Endothelial cell of umbilical vein (primary cell): ENCODE data around the gene VANGL2. TPM values are rescaled to one million over a fixed set of nuclear protein-coding genes. Genes with fewer than 3 reads are reported as not detected.

ENCODE experiments used
- BruUV-seq: library from RNA; stranded (reverse); fragments of 400-500 nt; replicated peaks from 2 replicates; lab custom pipeline; 2021; lab: Mats Ljungman, UMichigan
- CTCF ChIA-PET: fragments of 300-600, 350-600 bp; sonication (Branson Sonifier 250); formaldehyde crosslinking; loops from one replicate; lab custom pipeline; 2021; ENCODE audit warnings: antibody characterized with exemption, inconsistent platforms; lab: Charles Lee
- POLR2A ChIA-PET: fragments of 300-600, 350-600 bp; sonication (Branson Sonifier 250); formaldehyde crosslinking; loops from one replicate; lab custom pipeline; 2021; ENCODE audit warnings: antibody characterized with exemption, inconsistent platforms; lab: Charles Lee
- DNase-seq: peaks from one replicate; pipeline ENCODE4 v3.0.0-alpha.2; 2011; ENCODE audit warnings: low read depth, low spot score
- FAIRE-seq: peaks from 2 replicates; lab custom pipeline; 2011; peaks lifted over from hg19 to GRCh38; lab: Jason Lieb, UNC
- H2AFZ ChIP-seq: 2 replicates; pipeline ENCODE4 v1.6.0; 2012; ENCODE audit warnings: low read depth, low read length, control low read depth, inconsistent platforms
- H3K27ac ChIP-seq: 2 replicates; pipeline ENCODE4 v1.5.1; 2011; ENCODE audit warnings: low read depth, mild to moderate bottlenecking, control low read depth, low read length, moderate library complexity; ENCODE audit not compliant: insufficient read depth
- H3K27me3 ChIP-seq, 2 experiments: 2 replicates each; pipeline versions ENCODE4 v1.6.0 to v1.6.1; 2011; ENCODE audit warnings: low read length in 2 of 2, mixed read lengths in 1 of 2; ENCODE audit not compliant: control insufficient read depth in 2 of 2, insufficient read depth in 2 of 2
- H3K36me3 ChIP-seq, 2 experiments: 2 replicates in 1 of 2; 3 replicates in 1 of 2; pipeline ENCODE4 v1.5.1; 2011; ENCODE audit warnings: low read length in 2 of 2, mild to moderate bottlenecking in 1 of 2, moderate library complexity in 1 of 2; ENCODE audit not compliant: control insufficient read depth in 2 of 2, insufficient read depth in 2 of 2; ENCODE audit errors: extremely low read depth in 1 of 2
- H3K4me1 ChIP-seq: 3 replicates; pipeline ENCODE4 v1.5.1; 2011; ENCODE audit warnings: mild to moderate bottlenecking, low read length; ENCODE audit not compliant: control insufficient read depth, insufficient read depth; ENCODE audit errors: extremely low read depth
- H3K4me2 ChIP-seq: 2 replicates; pipeline ENCODE4 v1.6.1; 2011; ENCODE audit warnings: low read length, control low read depth, mixed read lengths; ENCODE audit not compliant: insufficient read depth
- H3K4me3 ChIP-seq, 3 experiments: fragments of 200-600 bp in 1 of 3; sonication (generic), shearing (Covaris generic) in 1 of 3; replicated peaks in 1 of 3; 2 replicates each; pipeline ENCODE4 v1.5.1; 2011 to 2016; ENCODE audit warnings: control low read depth in 3 of 3, low read length in 3 of 3, mild to moderate bottlenecking in 2 of 3, inconsistent platforms in 1 of 3, low read depth in 1 of 3, moderate library complexity in 1 of 3; ENCODE audit not compliant: insufficient read depth in 1 of 3
- H3K79me2 ChIP-seq: 2 replicates; pipeline ENCODE4 v1.6.0; 2012; ENCODE audit warnings: low read length, inconsistent platforms; ENCODE audit not compliant: control insufficient read depth, insufficient read depth
- H3K9ac ChIP-seq: replicated peaks from 2 replicates; pipeline ENCODE3; 2011; ENCODE audit warnings: low read length, control low read depth; ENCODE audit not compliant: insufficient read depth; ENCODE audit errors: extremely low read depth
- H3K9me1 ChIP-seq: replicated peaks from 3 replicates; pipeline ENCODE4 v1.6.0; 2011; ENCODE audit warnings: mild to moderate bottlenecking, low read length; ENCODE audit not compliant: control insufficient read depth, insufficient read depth; ENCODE audit errors: extremely low read depth
- H3K9me3 ChIP-seq: replicated peaks from 2 replicates; pipeline ENCODE4 v1.5.1; 2012; ENCODE audit warnings: low read length, inconsistent platforms; ENCODE audit not compliant: control insufficient read depth, insufficient read depth
- H4K20me1 ChIP-seq: replicated peaks from 2 replicates; pipeline ENCODE3; 2011; ENCODE audit warnings: mild to moderate bottlenecking, low read length; ENCODE audit not compliant: control insufficient read depth, insufficient read depth; ENCODE audit errors: extremely low read depth
- EZH2 ChIP-seq: IDR thresholded peaks from 2 replicates; pipeline ENCODE4 v1.6.1; 2012; ENCODE audit warnings: borderline replicate concordance, low read depth, mild to moderate bottlenecking, moderate library complexity, low read length, inconsistent platforms; ENCODE audit not compliant: severe bottlenecking
- FOS ChIP-seq: IDR thresholded peaks from 2 replicates; pipeline ENCODE4 v1.6.1; 2011; ENCODE audit warnings: mild to moderate bottlenecking, low read length, moderate library complexity, borderline replicate concordance; ENCODE audit not compliant: insufficient read depth
- GATA2 ChIP-seq: IDR thresholded peaks from 2 replicates; pipeline ENCODE4 v1.7.0; 2011; ENCODE audit warnings: low read depth, mild to moderate bottlenecking, moderate library complexity, mixed read lengths, low read length; ENCODE audit not compliant: insufficient read length, insufficient read depth
- JUN ChIP-seq: IDR thresholded peaks from 2 replicates; pipeline ENCODE4 v1.6.1; 2011; ENCODE audit warnings: borderline replicate concordance, low read depth; ENCODE audit not compliant: insufficient read length, insufficient read depth
- MYC ChIP-seq: IDR thresholded peaks from one replicate; pipeline ENCODE4 v1.6.1; 2011; ENCODE audit warnings: mild to moderate bottlenecking, low read depth, low read length
- POLR2A ChIP-seq: IDR thresholded peaks from 2 replicates; pipeline ENCODE4 v1.6.1; 2012; ENCODE audit warnings: low read depth, mild to moderate bottlenecking, control low read depth, low read length
- POLR2AphosphoS5 ChIP-seq: IDR thresholded peaks from 2 replicates; pipeline ENCODE4 v1.6.1; 2012; ENCODE audit warnings: low read depth, mild to moderate bottlenecking, control low read depth, low read length, moderate library complexity; ENCODE audit not compliant: insufficient read depth
- dilution Hi-C: fragments of 300-500 bp; cut with MboI; formaldehyde crosslinking; loops from one replicate; pipeline ENCODE4 v1.15.0; 2019; ENCODE audit warnings: low sequenced_read_pairs; ENCODE audit not compliant: extremely low pct_ligation_motif_present
- intact Hi-C: fragments of 100-400 bp; cut with micrococcal nuclease; formaldehyde crosslinking; loops from one replicate; pipeline ENCODE4 v1.10.0; 2022
- polyA plus RNA-seq, 4 experiments: library from polyadenylated mRNA; depleted of rRNA in 3 of 4; stranded (reverse) in 3 of 4; unstranded in 1 of 4; fragments of >200 nt; gene quantifications; 2 replicates each; pipeline versions ENCODE4 v1.2.1 to v1.2.3, GENCODE V29; 2011 to 2012; ENCODE audit warnings: missing spikeins in 1 of 4
- total RNA-seq: library from RNA; stranded (reverse); gene quantifications from 2 replicates; pipeline ENCODE4 v1.2.3, GENCODE V29; 2021
- TF ChIP-seq, protein P1 (sequence below), 2 donors: IDR thresholded peaks; 1 replicate in 1 of 2; 2 replicates in 1 of 2; pipeline ENCODE4 v1.5.1; 2011; ENCODE audit warnings: low read length in 2 of 2, mild to moderate bottlenecking in 2 of 2, moderate library complexity in 2 of 2, control low read depth in 1 of 2, inconsistent platforms in 1 of 2, low read depth in 1 of 2; ENCODE audit not compliant: insufficient read depth in 1 of 2; ENCODE audit errors: extremely low read depth in 1 of 2
- TF ChIP-seq, protein P2 (sequence below): IDR thresholded peaks from 2 replicates; pipeline ENCODE4 v1.6.1; 2011; ENCODE audit not compliant: insufficient read depth, insufficient read length

The VANGL2 gene
- total and polyA plus RNA-seq, 2 donors (not counting 3 experiments of a cell fraction or from before 2014, with no cell fraction given), result 0.01 TPM; not detected in 1

DNA sequence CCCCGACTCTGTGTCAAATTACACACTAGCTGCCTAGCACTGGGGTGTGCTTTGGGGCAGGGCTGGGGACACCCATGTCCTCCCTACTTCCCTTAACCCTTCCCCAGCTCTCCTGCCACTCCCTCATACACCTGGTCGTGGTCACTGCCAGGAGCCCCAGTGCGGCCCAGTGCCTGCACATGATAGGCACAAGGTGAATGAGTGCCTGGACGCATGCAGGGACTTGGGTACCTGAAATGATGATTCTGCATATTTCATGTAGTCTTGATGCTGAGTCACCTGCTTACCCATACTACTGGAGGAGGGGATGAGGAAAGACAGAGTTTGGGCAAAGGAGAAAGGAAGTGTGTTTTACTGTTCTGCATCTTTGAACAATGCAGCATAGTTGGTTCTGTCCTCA is 1.5 kb upstream of the VANGL2 start:
- BruUV-seq, result no TSS peak
- ChIA-PET CTCF (no interaction called here), POLR2A (no interaction called here)
- H3K79me2 ChIP-seq, result no peaks in the 10 kb centered on the region
- H3K27me3 ChIP-seq, result peaks cover 64 to 83% of the 10 kb centered on the region in 2 experiments
- peaks cover 12% of the 10 kb centered on the region for H3K4me1 ChIP-seq
- no peaks in the 10 kb centered on the region for H4K20me1 ChIP-seq
- H3K4me2 ChIP-seq, result no peak overlapping the region
- no peaks in the 10 kb centered on the region for H3K36me3 ChIP-seq
- FAIRE-seq (no peak), DNase-seq (no peak)
- no peak overlapping the region for H3K27ac ChIP-seq
- dilution Hi-C loops, result no loop called here
- H3K9me3 ChIP-seq, result no peaks in the 10 kb centered on the region
- H3K4me3 ChIP-seq, result no peak overlapping the region
- no peaks in the 10 kb centered on the region for H3K9me1 ChIP-seq
- TF ChIP-seq, protein P1, sequence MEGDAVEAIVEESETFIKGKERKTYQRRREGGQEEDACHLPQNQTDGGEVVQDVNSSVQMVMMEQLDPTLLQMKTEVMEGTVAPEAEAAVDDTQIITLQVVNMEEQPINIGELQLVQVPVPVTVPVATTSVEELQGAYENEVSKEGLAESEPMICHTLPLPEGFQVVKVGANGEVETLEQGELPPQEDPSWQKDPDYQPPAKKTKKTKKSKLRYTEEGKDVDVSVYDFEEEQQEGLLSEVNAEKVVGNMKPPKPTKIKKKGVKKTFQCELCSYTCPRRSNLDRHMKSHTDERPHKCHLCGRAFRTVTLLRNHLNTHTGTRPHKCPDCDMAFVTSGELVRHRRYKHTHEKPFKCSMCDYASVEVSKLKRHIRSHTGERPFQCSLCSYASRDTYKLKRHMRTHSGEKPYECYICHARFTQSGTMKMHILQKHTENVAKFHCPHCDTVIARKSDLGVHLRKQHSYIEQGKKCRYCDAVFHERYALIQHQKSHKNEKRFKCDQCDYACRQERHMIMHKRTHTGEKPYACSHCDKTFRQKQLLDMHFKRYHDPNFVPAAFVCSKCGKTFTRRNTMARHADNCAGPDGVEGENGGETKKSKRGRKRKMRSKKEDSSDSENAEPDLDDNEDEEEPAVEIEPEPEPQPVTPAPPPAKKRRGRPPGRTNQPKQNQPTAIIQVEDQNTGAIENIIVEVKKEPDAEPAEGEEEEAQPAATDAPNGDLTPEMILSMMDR (IDR thresholded peaks at IDR 0.05; ENCODE audit: extremely low read depth in 1 of 2, insufficient read depth in 1 of 2, low read depth in 1 of 2, low read length in 2 of 2), result no peak
- TF ChIP-seq POLR2AphosphoS5 (no peak), GATA2 (no peak), FOS (no peak), MYC (no peak), POLR2A (no peak), JUN (no peak), EZH2 (no peak)
- TF ChIP-seq, protein P2, sequence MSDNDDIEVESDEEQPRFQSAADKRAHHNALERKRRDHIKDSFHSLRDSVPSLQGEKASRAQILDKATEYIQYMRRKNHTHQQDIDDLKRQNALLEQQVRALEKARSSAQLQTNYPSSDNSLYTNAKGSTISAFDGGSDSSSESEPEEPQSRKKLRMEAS, result no peak
- H2AFZ ChIP-seq, result no peak overlapping the region
- intact Hi-C loops, result no loop called here
- no peak overlapping the region for H3K9ac ChIP-seq
